Smooth muscle cell (in vitro differentiated cells): ENCODE data around the gene FAT3. TPM values are rescaled to one million over a fixed set of nuclear protein-coding genes. Genes with fewer than 3 reads are reported as not detected.

Experiments used
- DNase-seq: peaks from one replicate; lab custom pipeline; 2025; ENCODE audit not compliant: unreplicated experiment; lab: John Stamatoyannopoulos, UW
- H2AFZ ChIP-seq: fragments of 200-600 bp; sonication (generic); 2 replicates; pipeline ENCODE4 v1.6.0; 2016; ENCODE audit warnings: antibody characterized with exemption, low read depth, mild to moderate bottlenecking
- H3F3A ChIP-seq: fragments of 200-600 bp; sonication (generic); 2 replicates; pipeline ENCODE4 v1.6.0; 2017; ENCODE audit warnings: antibody characterized with exemption, low read depth
- H3K27ac ChIP-seq: fragments of 200-600 bp; sonication (generic); 2 replicates; pipeline ENCODE4 v1.5.1; 2016; ENCODE audit warnings: low read depth, mild to moderate bottlenecking
- H3K27me3 ChIP-seq: fragments of 200-600 bp; sonication (generic); 2 replicates; pipeline ENCODE4 v1.6.1; 2016; ENCODE audit warnings: low read depth, mild to moderate bottlenecking
- H3K36me3 ChIP-seq: fragments of 200-600 bp; sonication (generic); 2 replicates; pipeline ENCODE4 v1.5.1; 2016; ENCODE audit warnings: low read depth
- H3K4me1 ChIP-seq: fragments of 200-600 bp; sonication (generic); 2 replicates; pipeline ENCODE4 v1.5.1; 2016; ENCODE audit warnings: low read depth
- H3K4me2 ChIP-seq: fragments of 200-600 bp; sonication (generic); 2 replicates; pipeline ENCODE4 v1.6.0; 2016; ENCODE audit warnings: mild to moderate bottlenecking
- H3K4me3 ChIP-seq: fragments of 200-600 bp; sonication (generic); 2 replicates; pipeline ENCODE4 v1.5.1; 2016; ENCODE audit warnings: mild to moderate bottlenecking
- H3K79me2 ChIP-seq: fragments of 200-600 bp; sonication (generic); 2 replicates; pipeline ENCODE4 v1.6.0; 2016; ENCODE audit warnings: low read depth, mild to moderate bottlenecking
- H3K9ac ChIP-seq: fragments of 200-600 bp; sonication (generic); 2 replicates; pipeline ENCODE4 v1.6.0; 2016; ENCODE audit warnings: low read depth
- H3K9me3 ChIP-seq: fragments of 200-600 bp; sonication (generic); replicated peaks from 2 replicates; pipeline ENCODE4 v1.5.1; 2016; ENCODE audit warnings: low read depth
- H4K20me1 ChIP-seq: fragments of 200-600 bp; sonication (generic); 2 replicates; pipeline ENCODE4 v1.6.0; 2016; ENCODE audit warnings: low read depth
- WGBS: methylation state at CpG from one replicate; pipeline ENCODE4 v1.1.7; 2016; ENCODE audit warnings: low lambda C conversion rate; 5-methylcytosine and 5-hydroxymethylcytosine counted together
- polyA plus RNA-seq: library from polyadenylated mRNA; unstranded; fragments of >200 nt; fragmentation: Nextera tagmentation; extraction: Ambion mirVana; gene quantifications from 2 replicates; pipeline ENCODE4 v1.2.1, GENCODE V29; 2016
- total RNA-seq: library from RNA; depleted of rRNA; stranded (reverse); fragments of >200 nt; gene quantifications from 2 replicates; pipeline ENCODE4 v1.2.3, GENCODE V29; 2014
- TF ChIP-seq, protein P1 (sequence below): fragments of 200-600 bp; sonication (generic); IDR thresholded peaks from 2 replicates; pipeline ENCODE4 v1.5.1; 2017; ENCODE audit warnings: borderline replicate concordance, mild to moderate bottlenecking, antibody characterized with exemption; ENCODE audit not compliant: insufficient read depth, poor library complexity, severe bottlenecking

Gene FAT3
- 1.4 and 2.5 TPM in 2 replicates for total RNA-seq
- polyA plus RNA-seq: 0.03 and 0.47 TPM in 2 replicates

DNA sequence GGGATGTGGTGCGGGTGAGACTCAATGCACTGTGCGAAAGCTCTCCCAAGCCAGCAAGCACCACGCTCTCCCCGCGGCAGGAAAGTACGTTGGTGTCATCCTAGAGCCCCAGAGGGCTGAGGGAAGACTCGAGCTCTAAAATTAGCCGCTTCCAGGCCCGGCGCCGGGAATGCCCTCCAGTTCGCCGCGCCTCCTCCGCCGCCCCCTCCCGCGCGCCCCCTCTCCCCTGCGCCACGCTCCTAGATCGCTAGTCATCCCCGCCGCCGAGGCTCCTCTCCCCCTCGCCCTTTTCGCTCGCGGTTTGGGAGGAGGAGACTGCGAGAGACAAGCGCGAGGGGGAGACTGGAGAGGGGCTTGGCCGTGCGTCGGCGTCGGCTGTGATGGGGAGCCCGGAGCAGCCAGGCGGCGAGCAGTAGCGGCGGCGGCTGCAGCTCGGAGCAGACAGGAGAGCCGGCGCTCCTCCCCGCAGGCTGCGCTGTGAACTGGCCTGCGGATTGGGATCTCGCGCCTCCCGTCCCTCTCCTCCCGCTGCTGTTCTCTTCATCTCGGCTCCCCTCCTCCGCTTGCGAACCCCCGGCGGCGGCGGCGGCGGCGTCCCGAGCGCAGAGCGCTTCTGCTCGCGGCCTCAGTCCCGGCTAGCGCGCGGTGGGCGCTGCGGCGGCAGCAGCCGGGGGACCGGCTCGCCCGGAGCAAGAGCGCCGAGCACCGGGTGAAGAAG is at the start of gene FAT3:
Gene FAT3, plus strand, starts transcription at position 412 of the 718 bp plus-strand sequence. CDS start 127,295 bp downstream, outside the sequence.
- Histone ChIP-seq H3K27me3 (peaks cover 65% of the 10 kb centered on the region), H3K9ac (no peak within 1 kb of the TSS), H3K27ac (no peak within 1 kb of the TSS)

DNA sequence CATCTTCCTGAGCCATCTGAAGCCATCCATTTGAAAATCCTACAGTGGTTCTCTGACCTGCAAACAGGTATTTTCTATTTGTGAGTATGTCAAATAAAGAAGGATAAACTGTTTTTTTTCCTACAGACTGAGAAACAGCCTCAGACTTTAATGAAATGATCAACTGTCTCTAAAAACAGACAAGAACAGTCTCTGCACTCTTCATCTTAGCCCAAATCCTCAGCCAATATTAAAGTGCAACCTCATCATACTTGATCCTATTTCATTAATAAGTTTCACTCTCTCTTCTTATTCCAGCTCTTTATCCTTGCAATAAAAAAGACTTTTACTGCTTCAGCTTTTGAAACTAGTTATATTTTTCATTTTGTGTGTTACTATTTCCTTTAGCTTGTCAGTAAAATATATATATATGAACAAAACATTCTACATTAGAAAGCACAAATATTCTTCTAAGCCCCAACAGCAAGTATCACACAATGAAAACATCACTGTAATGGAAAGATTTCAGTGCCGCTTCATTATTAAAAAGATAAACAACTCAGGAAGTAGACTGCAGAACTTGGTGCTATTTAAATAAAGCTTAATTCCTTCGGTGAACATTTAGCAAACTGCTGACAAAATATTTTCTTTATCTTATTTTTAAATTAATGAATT is 45.5 kb upstream of the FAT3 start:
- 87% methylated on average over 2 of the region's 2 CpGs for WGBS
- Histone ChIP-seq H4K20me1 (no peaks in the 10 kb centered on the region), H3K27me3 (no peaks in the 10 kb centered on the region), H3K4me2 (no peak overlapping the region), H3K36me3 (no peaks in the 10 kb centered on the region), H3K9me3 (no peaks in the 10 kb centered on the region), H3K4me1 (no peaks in the 10 kb centered on the region), H3K27ac (no peak overlapping the region), H2AFZ (no peak overlapping the region), H3K79me2 (no peaks in the 10 kb centered on the region), H3K4me3 (no peak overlapping the region), H3K9ac (no peak overlapping the region), H3F3A (no peaks in the 10 kb centered on the region)
- DNase-seq: no peak
- TF ChIP-seq, protein P1, sequence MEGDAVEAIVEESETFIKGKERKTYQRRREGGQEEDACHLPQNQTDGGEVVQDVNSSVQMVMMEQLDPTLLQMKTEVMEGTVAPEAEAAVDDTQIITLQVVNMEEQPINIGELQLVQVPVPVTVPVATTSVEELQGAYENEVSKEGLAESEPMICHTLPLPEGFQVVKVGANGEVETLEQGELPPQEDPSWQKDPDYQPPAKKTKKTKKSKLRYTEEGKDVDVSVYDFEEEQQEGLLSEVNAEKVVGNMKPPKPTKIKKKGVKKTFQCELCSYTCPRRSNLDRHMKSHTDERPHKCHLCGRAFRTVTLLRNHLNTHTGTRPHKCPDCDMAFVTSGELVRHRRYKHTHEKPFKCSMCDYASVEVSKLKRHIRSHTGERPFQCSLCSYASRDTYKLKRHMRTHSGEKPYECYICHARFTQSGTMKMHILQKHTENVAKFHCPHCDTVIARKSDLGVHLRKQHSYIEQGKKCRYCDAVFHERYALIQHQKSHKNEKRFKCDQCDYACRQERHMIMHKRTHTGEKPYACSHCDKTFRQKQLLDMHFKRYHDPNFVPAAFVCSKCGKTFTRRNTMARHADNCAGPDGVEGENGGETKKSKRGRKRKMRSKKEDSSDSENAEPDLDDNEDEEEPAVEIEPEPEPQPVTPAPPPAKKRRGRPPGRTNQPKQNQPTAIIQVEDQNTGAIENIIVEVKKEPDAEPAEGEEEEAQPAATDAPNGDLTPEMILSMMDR: no peak

More for the DNA sequence above, at the start of gene FAT3:
- H3K9me3 ChIP-seq: no peaks in the 10 kb centered on the region
- no peaks in the 10 kb centered on the region for H3K36me3 ChIP-seq
- 2% methylated on average over 60 of the region's 82 CpGs for WGBS
- H3K4me2 ChIP-seq: peak within 1 kb of the TSS; percentile 98
- H3K4me3 ChIP-seq: peak within 1 kb of the TSS; percentile 70
- H3K4me1 ChIP-seq: peaks cover 14% of the 10 kb centered on the region
- no peaks in the 10 kb centered on the region for H4K20me1 ChIP-seq
- DNase-seq: peak; percentile 49
- H3F3A ChIP-seq: no peaks in the 10 kb centered on the region
- H3K79me2 ChIP-seq: no peaks in the 10 kb centered on the region
- TF ChIP-seq, protein P1: no peak
- H2AFZ ChIP-seq: peak within 1 kb of the TSS; percentile 56

GRCh38 chr11:92180226-92180625 is 44.4 kb upstream of the FAT3 start:
- Histone ChIP-seq H3K4me1 (no peaks in the 10 kb centered on the region), H3K9me3 (no peaks in the 10 kb centered on the region), H3K36me3 (no peaks in the 10 kb centered on the region), H3K4me3 (no peak overlapping the region), H3K79me2 (no peaks in the 10 kb centered on the region), H3K9ac (no peak overlapping the region), H3K27ac (no peak overlapping the region), H2AFZ (no peak overlapping the region), H3F3A (no peaks in the 10 kb centered on the region), H3K4me2 (no peak overlapping the region), H4K20me1 (no peaks in the 10 kb centered on the region), H3K27me3 (no peaks in the 10 kb centered on the region)
- TF ChIP-seq, protein P1: no peak
- no peak for DNase-seq
